ENCODE measurements around the gene ADAMTSL4. TPM values are rescaled to one million over a fixed set of nuclear protein-coding genes. Genes with fewer than 3 reads are reported as not detected.

The ADAMTSL4 gene
- total and polyA plus RNA-seq, 4 donors, result 5.6 to 12.2 (median 11.5) TPM

DNA sequence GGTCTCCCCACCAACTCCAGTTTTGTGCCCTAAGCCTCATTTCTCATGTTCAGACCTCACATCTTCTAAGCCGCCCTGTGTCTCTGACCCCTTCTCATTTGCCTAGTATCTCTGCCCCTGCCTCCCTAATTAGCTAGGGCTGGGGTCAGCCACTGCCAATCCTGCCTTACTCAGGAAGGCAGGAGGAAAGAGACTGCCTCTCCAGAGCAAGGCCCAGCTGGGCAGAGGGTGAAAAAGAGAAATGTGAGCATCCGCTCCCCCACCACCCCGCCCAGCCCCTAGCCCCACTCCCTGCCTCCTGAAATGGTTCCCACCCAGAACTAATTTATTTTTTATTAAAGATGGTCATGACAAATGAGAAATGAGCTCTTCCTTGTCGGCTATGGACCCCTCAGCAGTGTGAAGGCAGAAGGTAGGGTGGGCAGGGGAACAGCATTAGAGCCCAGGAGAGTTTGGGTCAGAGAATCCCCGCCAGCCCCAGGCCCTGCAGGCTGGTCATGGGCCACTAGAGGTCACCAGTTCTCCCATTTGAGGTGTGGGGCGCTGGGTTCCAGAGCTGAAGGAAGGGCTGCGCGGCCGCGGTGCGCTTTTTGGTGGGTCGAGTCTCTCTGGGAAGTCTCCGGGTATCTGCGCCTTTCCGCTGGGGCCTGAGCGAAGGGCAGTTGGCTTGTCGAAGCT lies 11.5 kb downstream of the ADAMTSL4 start:
- TF ChIP-seq, protein P1, sequence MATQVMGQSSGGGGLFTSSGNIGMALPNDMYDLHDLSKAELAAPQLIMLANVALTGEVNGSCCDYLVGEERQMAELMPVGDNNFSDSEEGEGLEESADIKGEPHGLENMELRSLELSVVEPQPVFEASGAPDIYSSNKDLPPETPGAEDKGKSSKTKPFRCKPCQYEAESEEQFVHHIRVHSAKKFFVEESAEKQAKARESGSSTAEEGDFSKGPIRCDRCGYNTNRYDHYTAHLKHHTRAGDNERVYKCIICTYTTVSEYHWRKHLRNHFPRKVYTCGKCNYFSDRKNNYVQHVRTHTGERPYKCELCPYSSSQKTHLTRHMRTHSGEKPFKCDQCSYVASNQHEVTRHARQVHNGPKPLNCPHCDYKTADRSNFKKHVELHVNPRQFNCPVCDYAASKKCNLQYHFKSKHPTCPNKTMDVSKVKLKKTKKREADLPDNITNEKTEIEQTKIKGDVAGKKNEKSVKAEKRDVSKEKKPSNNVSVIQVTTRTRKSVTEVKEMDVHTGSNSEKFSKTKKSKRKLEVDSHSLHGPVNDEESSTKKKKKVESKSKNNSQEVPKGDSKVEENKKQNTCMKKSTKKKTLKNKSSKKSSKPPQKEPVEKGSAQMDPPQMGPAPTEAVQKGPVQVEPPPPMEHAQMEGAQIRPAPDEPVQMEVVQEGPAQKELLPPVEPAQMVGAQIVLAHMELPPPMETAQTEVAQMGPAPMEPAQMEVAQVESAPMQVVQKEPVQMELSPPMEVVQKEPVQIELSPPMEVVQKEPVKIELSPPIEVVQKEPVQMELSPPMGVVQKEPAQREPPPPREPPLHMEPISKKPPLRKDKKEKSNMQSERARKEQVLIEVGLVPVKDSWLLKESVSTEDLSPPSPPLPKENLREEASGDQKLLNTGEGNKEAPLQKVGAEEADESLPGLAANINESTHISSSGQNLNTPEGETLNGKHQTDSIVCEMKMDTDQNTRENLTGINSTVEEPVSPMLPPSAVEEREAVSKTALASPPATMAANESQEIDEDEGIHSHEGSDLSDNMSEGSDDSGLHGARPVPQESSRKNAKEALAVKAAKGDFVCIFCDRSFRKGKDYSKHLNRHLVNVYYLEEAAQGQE (IDR thresholded peaks at IDR 0.05), result no peak
- TF ChIP-seq, protein P2, sequence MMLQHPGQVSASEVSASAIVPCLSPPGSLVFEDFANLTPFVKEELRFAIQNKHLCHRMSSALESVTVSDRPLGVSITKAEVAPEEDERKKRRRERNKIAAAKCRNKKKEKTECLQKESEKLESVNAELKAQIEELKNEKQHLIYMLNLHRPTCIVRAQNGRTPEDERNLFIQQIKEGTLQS (IDR thresholded peaks at IDR 0.05), result no peak
- TF ChIP-seq, protein P3, sequence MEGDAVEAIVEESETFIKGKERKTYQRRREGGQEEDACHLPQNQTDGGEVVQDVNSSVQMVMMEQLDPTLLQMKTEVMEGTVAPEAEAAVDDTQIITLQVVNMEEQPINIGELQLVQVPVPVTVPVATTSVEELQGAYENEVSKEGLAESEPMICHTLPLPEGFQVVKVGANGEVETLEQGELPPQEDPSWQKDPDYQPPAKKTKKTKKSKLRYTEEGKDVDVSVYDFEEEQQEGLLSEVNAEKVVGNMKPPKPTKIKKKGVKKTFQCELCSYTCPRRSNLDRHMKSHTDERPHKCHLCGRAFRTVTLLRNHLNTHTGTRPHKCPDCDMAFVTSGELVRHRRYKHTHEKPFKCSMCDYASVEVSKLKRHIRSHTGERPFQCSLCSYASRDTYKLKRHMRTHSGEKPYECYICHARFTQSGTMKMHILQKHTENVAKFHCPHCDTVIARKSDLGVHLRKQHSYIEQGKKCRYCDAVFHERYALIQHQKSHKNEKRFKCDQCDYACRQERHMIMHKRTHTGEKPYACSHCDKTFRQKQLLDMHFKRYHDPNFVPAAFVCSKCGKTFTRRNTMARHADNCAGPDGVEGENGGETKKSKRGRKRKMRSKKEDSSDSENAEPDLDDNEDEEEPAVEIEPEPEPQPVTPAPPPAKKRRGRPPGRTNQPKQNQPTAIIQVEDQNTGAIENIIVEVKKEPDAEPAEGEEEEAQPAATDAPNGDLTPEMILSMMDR (IDR thresholded peaks at IDR 0.05; ENCODE audit: low read depth, low read length, missing input control), result peak; percentile 89
- TF ChIP-seq RAD21 (IDR thresholded peaks at IDR 0.05) (peak; percentile 85 to 91), HNF4A (conservative IDR thresholded peaks at IDR 0.05) (no peak), NR2F2 (IDR thresholded peaks at IDR 0.05) (no peak), EGR1 (IDR thresholded peaks at IDR 0.05; ENCODE audit: low read depth in 2 of 2) (no peak), HNF4G (IDR thresholded peaks at IDR 0.05) (no peak), TAF1 (conservative IDR thresholded peaks at IDR 0.05) (no peak), JUND (IDR thresholded peaks at IDR 0.05) (no peak), FOXA2 (IDR thresholded peaks at IDR 0.05) (no peak), SP1 (IDR thresholded peaks at IDR 0.05) (no peak), FOXA1 (IDR thresholded peaks at IDR 0.05) (no peak), YY1 (IDR thresholded peaks at IDR 0.05) (no peak), RXRA (IDR thresholded peaks at IDR 0.05) (peak in 1 of 2 donors; percentile 49), GABPA (IDR thresholded peaks at IDR 0.05 in 1 of 2, conservative IDR thresholded peaks at IDR 0.05 in 1 of 2) (no peak)
- TF ChIP-seq, protein P4, sequence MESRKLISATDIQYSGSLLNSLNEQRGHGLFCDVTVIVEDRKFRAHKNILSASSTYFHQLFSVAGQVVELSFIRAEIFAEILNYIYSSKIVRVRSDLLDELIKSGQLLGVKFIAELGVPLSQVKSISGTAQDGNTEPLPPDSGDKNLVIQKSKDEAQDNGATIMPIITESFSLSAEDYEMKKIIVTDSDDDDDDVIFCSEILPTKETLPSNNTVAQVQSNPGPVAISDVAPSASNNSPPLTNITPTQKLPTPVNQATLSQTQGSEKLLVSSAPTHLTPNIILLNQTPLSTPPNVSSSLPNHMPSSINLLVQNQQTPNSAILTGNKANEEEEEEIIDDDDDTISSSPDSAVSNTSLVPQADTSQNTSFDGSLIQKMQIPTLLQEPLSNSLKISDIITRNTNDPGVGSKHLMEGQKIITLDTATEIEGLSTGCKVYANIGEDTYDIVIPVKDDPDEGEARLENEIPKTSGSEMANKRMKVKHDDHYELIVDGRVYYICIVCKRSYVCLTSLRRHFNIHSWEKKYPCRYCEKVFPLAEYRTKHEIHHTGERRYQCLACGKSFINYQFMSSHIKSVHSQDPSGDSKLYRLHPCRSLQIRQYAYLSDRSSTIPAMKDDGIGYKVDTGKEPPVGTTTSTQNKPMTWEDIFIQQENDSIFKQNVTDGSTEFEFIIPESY (IDR thresholded peaks at IDR 0.05), result no peak
- TF ChIP-seq, protein P5, sequence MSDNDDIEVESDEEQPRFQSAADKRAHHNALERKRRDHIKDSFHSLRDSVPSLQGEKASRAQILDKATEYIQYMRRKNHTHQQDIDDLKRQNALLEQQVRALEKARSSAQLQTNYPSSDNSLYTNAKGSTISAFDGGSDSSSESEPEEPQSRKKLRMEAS (IDR thresholded peaks at IDR 0.05), result no peak
- peak; percentile 91 for DNase-seq (ENCODE audit: low spot score)
- Histone ChIP-seq H3K9ac (ENCODE audit: low read depth in 1 of 2, low read length in 2 of 2) (peak overlapping the region; percentile 82 to 92), H3K27ac (ENCODE audit: low read depth in 1 of 2, low read length in 2 of 2) (peak overlapping the region; percentile 93 to 100), H3K27me3 (ENCODE audit: control insufficient read depth in 4 of 4, insufficient read depth in 4 of 4, low read length in 3 of 4) (no peaks in the 10 kb centered on the region), H3K4me1 (ENCODE audit: control insufficient read depth in 4 of 4, insufficient read depth in 4 of 4, low read length in 3 of 4) (peaks cover 12 to 53% (median 42%) of the 10 kb centered on the region in 4 donors), H3K36me3 (ENCODE audit: control insufficient read depth in 4 of 4, insufficient read depth in 3 of 4, low read depth in 1 of 4, low read length in 3 of 4) (peaks cover 0 to 7% (median 2%) of the 10 kb centered on the region in 4 donors), H3K9me3 (ENCODE audit: control insufficient read depth in 4 of 4, low read length in 3 of 4) (no peaks in the 10 kb centered on the region), H3K4me3 (ENCODE audit: low read depth in 1 of 3, low read length in 3 of 3) (peak overlapping the region; percentile 36 to 81 (median 67))
- WGBS, result 15% methylated on average over 17 of the region's 17 CpGs

Measured in liver (tissue), 9 donors.